Fibroblast of skin of right biceps (primary cell): Measurements from ENCODE around the gene CREB3L4.

Experiments used
- DNase-seq: peaks from one replicate; pipeline ENCODE4 v3.0.0-alpha.2; 2013

The CREB3L4 gene

GRCh38 chr1:153937331-153937730, 30.4 kb upstream of the CREB3L4 start:
- DNase-seq = no peak

GRCh38 chr1:153938996-153939395, 28.7 kb upstream of the CREB3L4 start:
- DNase-seq = no peak

GRCh38 chr1:153939476-153939875, 28.2 kb upstream of the CREB3L4 start:
- no peak for DNase-seq

GRCh38 chr1:153940756-153941155, 26.9 kb upstream of the CREB3L4 start:
- no peak for DNase-seq

- DNase-seq = no peak
Observed at GRCh38 chr1:153941826-153942725, 25.6 kb upstream of the CREB3L4 start.

GRCh38 chr1:153942766-153943549, 24.7 kb upstream of the CREB3L4 start:
- DNase-seq = no peak

- no peak for DNase-seq
Observed at GRCh38 chr1:153944005-153944826, 23.5 kb upstream of the CREB3L4 start.

- no peak for DNase-seq
Observed at GRCh38 chr1:153944827-153945117, 22.9 kb upstream of the CREB3L4 start.

GRCh38 chr1:153945131-153945794, 22.4 kb upstream of the CREB3L4 start:
- DNase-seq = peak; percentile 53

- peak; percentile 49 for DNase-seq
Observed at GRCh38 chr1:153945795-153946621, 21.7 kb upstream of the CREB3L4 start.

- peak; percentile 77 for DNase-seq
Observed at GRCh38 chr1:153946622-153947241, 21.0 kb upstream of the CREB3L4 start, which contains the start of gene DENND4B. Gene DENND4B, minus strand, starts transcription at chr1:153946718. Its CDS starts 2,344 bp downstream, at chr1:153944374.

GRCh38 chr1:153951183-153951582, 16.5 kb upstream of the CREB3L4 start:
- no peak for DNase-seq

GRCh38 chr1:153951801-153952200, 15.9 kb upstream of the CREB3L4 start:
- no peak for DNase-seq

- no peak for DNase-seq
Observed at GRCh38 chr1:153953859-153954365, 13.8 kb upstream of the CREB3L4 start.

- no peak for DNase-seq
Observed at GRCh38 chr1:153954826-153955225, 12.9 kb upstream of the CREB3L4 start.

- no peak for DNase-seq
Observed at GRCh38 chr1:153956997-153957715, 10.5 kb upstream of the CREB3L4 start.

- no peak for DNase-seq
Observed at GRCh38 chr1:153957744-153958110, 10.0 kb upstream of the CREB3L4 start.

GRCh38 chr1:153958111-153958960, 9.4 kb upstream of the CREB3L4 start, which contains the start of gene CRTC2:
Gene CRTC2, minus strand, starts transcription at chr1:153958612. Its CDS starts 115 bp downstream, at chr1:153958497.
- peak; percentile 98 for DNase-seq

- no peak for DNase-seq
Observed at GRCh38 chr1:153958961-153959260, 8.8 kb upstream of the CREB3L4 start.
